T-helper 1 cell treated with Interleukin-12 subunit alpha and Interleukin-12 subunit beta and Interleukin-4 antibody, amounts not matched to agents 30 ng/mL and 1 ng/mL, for 36 hours (primary cell): ENCODE results near the gene DUOX2. TPM values are rescaled to one million over a fixed set of nuclear protein-coding genes. Genes with fewer than 3 reads are reported as not detected.
"Not testable (repeated sequence)": the region's sequence is repeated elsewhere in the genome, so short reads cannot be mapped to it uniquely, and the experiment has no call there.

Experiments
- intact Hi-C: fragments of 100-400 bp; cut with micrococcal nuclease; formaldehyde crosslinking; loops from one replicate; pipeline ENCODE4 v1.15.1; 2024
- total RNA-seq: library from RNA; stranded (reverse); gene quantifications from 2 replicates; pipeline ENCODE4 v1.2.3, GENCODE V29; 2022

The DUOX2 gene
- total RNA-seq, 1 donor from 2014 or later = not detected

- intact Hi-C loops = not testable (repeated sequence)
These were observed 9.8 kb downstream of the DUOX2 start for GRCh38 chr15:45104170-45104569.

DNA sequence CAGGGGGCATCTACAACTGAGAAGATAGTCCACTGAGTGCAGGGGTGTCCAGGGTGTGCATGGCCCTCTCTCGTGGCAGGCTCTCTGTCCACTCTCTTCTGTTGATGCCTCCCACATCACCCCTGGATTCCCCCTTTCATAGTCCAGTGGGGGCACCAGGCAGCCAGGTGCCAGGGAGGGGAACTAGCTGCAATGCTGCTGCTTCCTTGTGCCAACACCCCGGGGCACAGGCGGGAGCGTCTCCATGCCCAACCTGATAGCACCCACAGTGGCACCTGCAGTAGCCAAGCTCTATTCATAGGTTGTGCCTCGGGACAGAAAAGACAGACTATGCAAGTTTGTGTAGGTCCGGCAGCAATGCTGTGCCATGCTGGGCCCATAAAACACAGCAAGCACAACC, 11.7 kb downstream of the DUOX2 start:
- intact Hi-C loops = no loop called here

DNA sequence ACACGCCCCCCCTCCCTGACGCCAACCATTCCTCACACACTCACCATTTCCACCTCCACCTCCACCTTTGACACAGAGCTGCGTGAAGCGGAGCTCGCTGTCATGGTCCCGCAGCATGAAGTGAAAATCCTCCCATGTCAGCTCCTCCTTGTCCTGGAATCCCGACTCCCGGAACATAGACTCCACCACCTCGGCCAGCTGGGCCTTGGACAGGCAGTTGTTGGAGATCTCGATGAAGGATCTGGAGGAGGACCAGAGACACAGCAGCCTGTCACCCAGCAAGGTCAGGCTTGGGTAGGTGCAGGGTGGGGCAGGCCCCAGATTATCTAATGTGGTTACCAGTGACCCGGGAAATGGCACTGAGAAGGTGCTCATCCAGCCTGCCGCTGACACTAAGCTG, 12.2 kb downstream of the DUOX2 start:
- intact Hi-C loops = no loop called here

- intact Hi-C loops = no loop called here
These were observed 12.9 kb downstream of the DUOX2 start for GRCh38 chr15:45100884-45101625.

- intact Hi-C loops = no loop called here
These were observed 14.3 kb downstream of the DUOX2 start for GRCh38 chr15:45099549-45100165.

- intact Hi-C loops = no loop called here
These were observed 16.5 kb downstream of the DUOX2 start for GRCh38 chr15:45097466-45097865.

DNA sequence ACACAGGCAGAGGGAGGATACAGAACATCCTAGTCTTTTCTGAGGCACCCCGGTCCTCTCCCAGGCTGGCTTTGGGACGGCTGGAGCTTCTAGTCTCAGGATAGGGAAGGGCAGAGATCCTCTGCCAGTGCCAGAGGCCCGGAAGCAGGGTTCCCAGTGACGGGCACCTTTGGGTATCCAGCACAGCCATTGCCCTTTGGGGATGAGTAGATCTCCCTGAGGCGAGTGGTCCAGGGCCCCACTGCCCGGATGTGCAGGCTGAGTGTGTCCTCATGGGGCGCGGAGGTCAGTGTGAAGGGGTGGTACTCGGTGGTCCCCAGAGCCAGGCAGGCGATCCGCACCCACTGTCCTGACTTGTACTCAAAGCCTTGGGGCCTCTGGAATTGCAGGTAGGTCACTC, 18.3 kb downstream of the DUOX2 start:
- intact Hi-C loops = no loop called here

GRCh38 chr15:45094358-45094730, 19.6 kb downstream of the DUOX2 start:
- intact Hi-C loops = no loop called here

DNA sequence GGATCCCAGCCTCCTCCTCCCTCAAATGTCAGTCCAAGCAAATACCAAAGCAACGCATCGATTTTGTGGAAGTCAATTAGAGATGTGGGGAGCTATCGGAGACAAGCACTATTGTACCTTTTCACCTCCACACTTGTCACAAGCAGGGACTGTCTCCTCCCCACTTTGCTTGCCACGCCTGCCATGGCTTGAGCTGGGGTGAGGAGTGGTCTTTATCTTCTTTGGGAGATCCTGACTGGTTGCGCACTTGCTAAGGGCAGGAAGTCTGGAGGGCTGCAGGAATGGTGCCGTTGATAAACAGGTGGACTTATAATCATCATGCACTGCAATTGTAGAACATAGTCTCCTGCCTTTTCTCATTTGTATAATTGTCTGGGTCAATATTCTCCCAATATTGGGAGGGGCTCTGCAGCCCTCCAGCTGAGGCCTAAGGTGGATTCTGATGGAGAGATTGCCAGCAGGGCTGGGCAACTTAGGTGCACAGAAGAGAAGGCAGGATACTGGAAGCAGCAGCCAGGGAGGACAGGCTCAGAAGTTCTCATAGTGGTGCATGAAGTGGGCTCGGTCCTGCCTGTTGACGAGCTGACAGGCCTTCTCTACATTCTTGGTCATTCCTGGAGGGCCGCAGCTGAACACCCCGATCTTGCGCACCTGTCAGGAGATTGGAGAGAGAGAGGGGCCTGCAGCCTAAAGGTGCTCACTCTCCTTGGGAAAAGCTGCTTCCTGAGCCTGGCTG, 20.2 kb downstream of the DUOX2 start:
- intact Hi-C loops = no loop called here

- intact Hi-C loops = no loop called here
These were observed 21.0 kb downstream of the DUOX2 start for GRCh38 chr15:45093013-45093412.

DNA sequence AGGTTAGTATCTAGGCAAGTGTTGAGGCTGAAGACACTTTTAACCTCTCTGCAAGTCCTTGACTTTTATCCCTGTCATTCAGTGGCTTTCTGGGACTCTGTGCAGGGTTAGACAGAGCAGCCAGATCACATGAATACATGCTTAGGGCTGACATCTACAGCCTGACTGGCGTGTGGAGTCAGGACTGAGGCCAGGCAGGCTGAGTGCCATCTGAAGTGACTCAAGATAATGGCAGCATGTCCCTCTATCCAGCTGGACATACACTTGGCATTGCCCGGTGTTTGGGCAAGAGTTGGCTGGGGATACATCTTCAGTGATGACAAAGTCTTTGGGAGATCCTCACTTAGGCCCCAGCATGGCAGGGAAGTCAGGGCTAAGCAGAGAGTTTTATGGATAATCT, 22.4 kb downstream of the DUOX2 start:
- intact Hi-C loops = no loop called here

- intact Hi-C loops = no loop called here
These were observed 22.8 kb downstream of the DUOX2 start for GRCh38 chr15:45091161-45091560.

DNA sequence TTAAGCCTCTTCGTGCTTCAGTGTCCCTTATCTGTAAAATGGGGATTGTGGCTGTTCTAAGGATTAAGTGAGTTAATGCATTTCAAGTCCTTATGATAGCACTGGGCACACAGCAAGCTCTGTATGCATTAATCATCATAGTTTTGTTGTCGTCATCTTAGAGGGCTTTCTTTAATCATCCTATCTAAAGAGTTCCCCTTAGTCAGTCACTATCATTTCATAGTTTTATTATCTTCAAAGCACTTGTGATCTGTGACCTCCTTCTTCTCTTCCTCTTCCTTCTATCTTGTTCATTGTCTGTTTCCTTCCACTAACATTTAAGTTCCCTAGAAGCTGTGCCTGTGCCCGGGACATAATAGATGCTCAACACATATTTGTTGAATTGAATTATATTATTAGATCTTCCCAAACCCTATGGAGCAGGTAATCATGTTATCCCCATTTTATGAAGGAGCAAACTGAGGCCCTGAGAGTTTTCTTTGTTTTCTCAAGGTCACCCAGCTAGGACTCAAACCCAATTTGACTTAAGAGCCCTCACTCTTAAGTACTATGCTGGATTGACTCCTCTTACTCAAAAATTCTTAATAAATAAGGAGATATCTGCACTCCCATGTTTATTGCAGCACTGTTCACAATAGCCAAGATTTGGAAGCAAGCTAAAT, 24.1 kb downstream of the DUOX2 start:
- intact Hi-C loops = no loop called here

DNA sequence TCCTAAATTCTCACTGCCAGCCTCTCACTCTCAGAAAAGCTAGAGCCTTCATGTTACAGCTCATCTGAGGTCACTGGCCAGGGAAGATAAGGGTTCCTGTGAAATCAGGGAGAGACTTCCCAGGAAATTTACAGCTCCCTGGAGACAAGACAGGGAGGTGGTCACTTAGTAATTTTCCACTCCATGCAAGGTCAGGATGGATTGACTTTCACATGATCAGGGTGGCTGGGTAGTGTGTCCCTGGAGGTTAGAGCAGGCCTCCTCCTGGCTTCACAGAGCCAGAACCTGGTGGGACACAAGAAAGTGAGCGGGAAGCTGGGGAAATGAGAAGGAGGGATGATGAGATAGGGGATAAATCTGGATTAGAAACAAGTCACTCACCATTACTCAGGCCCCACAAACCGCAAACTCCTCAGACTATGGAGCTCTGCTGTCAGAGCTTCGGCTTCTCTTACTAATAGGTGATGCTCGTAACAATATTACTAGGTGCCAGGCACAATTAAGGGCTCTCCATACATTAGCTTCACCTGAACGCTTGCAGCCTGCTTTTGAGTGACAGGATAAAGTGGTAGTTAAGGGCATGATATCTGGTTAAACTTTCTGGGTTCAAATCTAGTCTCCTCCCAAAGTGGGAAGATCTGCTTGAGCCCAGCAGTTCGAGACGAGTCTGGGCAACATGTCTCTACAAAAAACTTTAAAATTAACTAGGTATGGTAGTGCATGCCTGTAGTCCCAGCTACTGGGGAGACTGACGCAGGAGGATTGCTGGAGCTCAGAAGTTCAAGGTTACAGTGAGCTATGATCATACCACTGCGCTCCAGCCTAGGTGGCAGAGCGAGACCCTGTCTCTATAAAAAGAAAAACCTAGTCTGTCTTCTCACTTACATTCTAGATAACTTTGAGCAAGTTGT, 24.9 kb downstream of the DUOX2 start:
- intact Hi-C loops = no loop called here

- intact Hi-C loops = no loop called here
These were observed 26.5 kb downstream of the DUOX2 start for GRCh38 chr15:45087513-45087912.

DNA sequence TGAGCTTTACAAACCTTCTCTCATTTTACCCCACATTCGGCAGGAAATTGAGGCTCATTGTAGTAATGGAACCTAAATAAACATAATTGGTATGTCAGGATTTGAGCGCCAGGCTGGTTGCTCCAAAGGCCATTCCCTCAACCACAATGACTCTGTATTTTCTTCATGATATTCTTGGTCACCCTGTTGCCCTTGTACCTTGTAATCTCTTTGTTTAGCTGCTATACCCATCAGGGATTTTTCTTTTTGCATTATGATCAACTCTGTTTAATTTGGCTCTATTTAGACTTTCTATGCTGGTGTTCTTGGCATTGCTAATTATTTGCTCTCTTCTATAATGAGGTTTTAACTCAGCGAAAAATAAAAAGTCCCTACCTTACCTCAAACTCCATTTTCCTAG, 29.8 kb downstream of the DUOX2 start:
- intact Hi-C loops = no loop called here

GRCh38 chr15:45083223-45083622, 30.7 kb downstream of the DUOX2 start:
- intact Hi-C loops = no loop called here

DNA sequence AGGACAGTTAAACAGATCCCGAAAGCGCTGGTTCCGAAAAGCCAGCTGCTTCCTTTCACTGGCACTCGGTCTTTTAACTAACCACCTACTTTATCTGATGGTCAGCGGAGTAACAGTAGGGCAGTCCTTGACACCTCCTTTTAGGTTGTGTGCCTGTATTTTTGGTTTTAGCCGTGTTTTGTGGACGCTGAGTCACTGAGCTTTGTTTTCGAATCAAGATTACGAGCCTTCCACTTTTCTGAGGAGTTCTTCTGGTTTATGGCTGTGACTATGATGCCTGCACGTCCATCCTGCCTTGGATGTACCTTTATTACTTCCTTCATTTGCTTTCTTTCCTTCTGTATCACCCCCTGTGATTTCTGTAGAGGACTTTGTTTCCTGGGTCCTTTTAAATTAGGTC, 31.6 kb downstream of the DUOX2 start:
- intact Hi-C loops = not testable (repeated sequence)

DNA sequence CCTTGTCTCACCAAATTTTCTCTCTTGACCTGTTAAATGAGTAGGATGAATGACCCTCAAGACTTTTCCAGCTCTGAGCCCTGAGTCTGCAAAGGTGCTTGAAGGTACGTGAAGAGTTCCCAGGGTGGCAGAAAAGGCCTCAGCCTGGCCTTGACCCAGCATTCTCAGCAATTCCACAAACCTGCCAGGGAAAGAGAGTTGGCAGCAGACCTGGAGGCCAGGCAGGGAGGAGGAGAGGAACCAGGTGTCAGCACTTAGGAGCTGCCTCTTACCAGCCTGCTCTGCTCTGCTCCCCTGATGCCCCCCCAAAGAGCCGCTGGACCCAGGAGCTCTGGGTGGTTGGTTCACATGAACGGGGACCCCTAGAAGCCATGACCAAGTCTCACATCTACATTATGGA, 33.4 kb downstream of the DUOX2 start:
- intact Hi-C loops = not testable (repeated sequence)

DNA sequence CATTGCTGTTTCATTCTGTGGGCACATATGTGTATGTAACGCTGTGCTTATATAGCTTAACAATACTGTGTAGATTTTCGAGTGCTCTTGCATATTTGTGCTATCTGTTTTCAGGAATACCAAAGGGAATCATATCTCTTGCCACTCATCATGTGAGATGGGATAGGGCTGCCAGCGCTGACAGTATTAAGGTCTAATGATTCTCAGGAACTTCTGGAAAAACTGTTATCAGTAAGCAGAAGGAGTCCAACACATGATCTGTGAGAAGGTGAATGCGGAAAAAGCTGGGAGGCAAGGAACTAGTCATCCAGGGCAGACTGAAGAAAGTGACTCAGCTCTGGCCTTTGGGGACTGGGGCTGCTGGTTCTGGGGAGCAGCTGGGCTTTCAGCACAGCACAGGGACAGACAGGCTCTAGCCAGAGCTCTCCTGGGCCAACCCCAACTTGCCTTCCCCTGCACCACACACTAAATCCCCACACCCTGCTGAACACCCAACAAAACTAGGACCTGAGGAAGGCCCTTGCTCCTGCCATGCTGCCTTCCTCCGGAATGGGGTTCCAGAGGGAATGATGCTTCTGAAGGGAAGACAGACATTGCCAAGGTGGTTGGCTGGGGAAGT, 34.2 kb downstream of the DUOX2 start:
- intact Hi-C loops = not testable (repeated sequence)

DNA sequence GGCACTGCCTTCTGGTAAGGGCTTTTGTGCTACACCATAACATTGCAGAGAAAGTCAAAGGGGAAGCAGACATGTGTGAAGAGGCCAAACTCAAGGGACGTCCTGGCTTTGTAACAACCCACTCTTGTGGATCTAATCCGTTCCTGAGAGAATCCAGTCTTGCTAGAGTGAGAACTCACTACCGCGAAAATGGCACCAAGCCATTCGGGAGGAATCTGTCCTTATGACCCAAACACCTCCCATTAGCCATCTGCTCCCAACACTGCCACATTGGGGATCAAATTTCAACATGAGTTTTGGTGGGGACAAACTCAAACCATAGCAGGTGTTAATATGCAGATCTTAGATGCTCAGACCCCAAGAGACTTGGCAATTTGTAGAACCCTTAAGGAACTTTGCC, 34.8 kb downstream of the DUOX2 start:
- intact Hi-C loops = not testable (repeated sequence)
